Spinal cord (tissue), 10 donors: ENCODE data around the gene LSM14B. TPM values are rescaled to one million over a fixed set of nuclear protein-coding genes. Genes with fewer than 3 reads are reported as not detected.
A peak's percentile ranks its signal among the peaks of the same experiment; 100 is the strongest.
"Not testable (repeated sequence)": the region's sequence is repeated elsewhere in the genome, so short reads cannot be mapped to it uniquely, and the experiment has no call there.

Experiments used
- DNase-seq, 6 donors: peaks; one replicate each; pipeline versions ENCODE4 v3.0.0 to v3.0.0-alpha.2; 2013 to 2015; ENCODE audit warnings: low spot score in 6 of 6, low read depth in 4 of 6
- H3K27ac ChIP-seq: one replicate; pipeline ENCODE4 v1.5.1; 2013; ENCODE audit warnings: low read depth, low read length, control low read depth
- H3K27me3 ChIP-seq: one replicate; pipeline ENCODE4 v1.6.1; 2013; ENCODE audit warnings: low read length; ENCODE audit not compliant: control insufficient read depth, insufficient read depth
- H3K36me3 ChIP-seq: one replicate; pipeline ENCODE4 v1.6.1; 2013; ENCODE audit warnings: low read length; ENCODE audit not compliant: control insufficient read depth, insufficient read depth
- H3K4me1 ChIP-seq: one replicate; pipeline ENCODE4 v1.6.1; 2013; ENCODE audit warnings: low read length; ENCODE audit not compliant: control insufficient read depth, insufficient read depth
- H3K4me3 ChIP-seq: one replicate; pipeline ENCODE4 v1.5.1; 2013; ENCODE audit warnings: low read depth, low read length, control low read depth
- H3K9me3 ChIP-seq: one replicate; pipeline ENCODE4 v1.6.1; 2013; ENCODE audit warnings: low read length; ENCODE audit not compliant: control insufficient read depth, insufficient read depth
- WGBS: methylation state at CpG from one replicate; pipeline ENCODE4 v1.1.5; 2013; ENCODE audit warnings: missing lambda C conversion rate; ENCODE audit not compliant: insufficient coverage; 5-methylcytosine and 5-hydroxymethylcytosine counted together
- polyA plus RNA-seq, 2 donors: library from polyadenylated mRNA; unstranded; fragments of 120-200 nt; gene quantifications; one replicate each; pipeline ENCODE4 v1.2.1, GENCODE V29; 2013; ENCODE audit not compliant: insufficient read length in 2 of 2
- total RNA-seq, 2 donors: library from RNA; depleted of rRNA in 1 of 2; stranded (reverse); fragments of 120-200 nt in 1 of 2; fragments of >200 nt in 1 of 2; gene quantifications; one replicate each; pipeline versions ENCODE4 v1.2.3 to v1.2.4, GENCODE V29; 2013 to 2014
- donor health status: healthy.

Gene LSM14B
- total and polyA plus RNA-seq, 4 donors = 37.5 to 94.2 (median 72.1) TPM

GRCh38 chr20:62143957-62144825 lies 21.9 kb downstream of the LSM14B start:
- peak overlapping the region; percentile 65 for H3K4me3 ChIP-seq
- H3K27me3 ChIP-seq = no peaks in the 10 kb centered on the region
- under 1% methylated on average over 99 of the region's 104 CpGs for WGBS
- H3K9me3 ChIP-seq = no peaks in the 10 kb centered on the region
- peak in 2 of 6 donors; percentile 67 to 69 for DNase-seq
- H3K36me3 ChIP-seq = peaks cover 38% of the 10 kb centered on the region
- H3K4me1 ChIP-seq = peaks cover 41% of the 10 kb centered on the region
- H3K27ac ChIP-seq = peak overlapping the region; percentile 16

GRCh38 chr20:62145688-62146018 lies 23.4 kb downstream of the LSM14B start:
- 97% methylated on average over 5 of the region's 7 CpGs for WGBS
- Histone ChIP-seq H3K9me3 (no peaks in the 10 kb centered on the region), H3K4me3 (no peak overlapping the region), H3K36me3 (peaks cover 31% of the 10 kb centered on the region), H3K27me3 (no peaks in the 10 kb centered on the region), H3K27ac (no peak overlapping the region), H3K4me1 (peaks cover 54% of the 10 kb centered on the region)
- no peak for DNase-seq

GRCh38 chr20:62146019-62146755 lies 23.9 kb downstream of the LSM14B start:
- no peaks in the 10 kb centered on the region for H3K27me3 ChIP-seq
- 95% methylated on average over 17 of the region's 22 CpGs for WGBS
- DNase-seq = no peak

GRCh38 chr20:62147125-62147524 lies 24.9 kb downstream of the LSM14B start:
- no peaks in the 10 kb centered on the region for H3K27me3 ChIP-seq
- H3K4me3 ChIP-seq = no peak overlapping the region
- no peak for DNase-seq
- WGBS = 94% methylated on average over 6 of the region's 6 CpGs
- no peaks in the 10 kb centered on the region for H3K9me3 ChIP-seq
- H3K27ac ChIP-seq = no peak overlapping the region
- H3K36me3 ChIP-seq = peaks cover 36% of the 10 kb centered on the region
- H3K4me1 ChIP-seq = peaks cover 46% of the 10 kb centered on the region

More at GRCh38 chr20:62146019-62146755, 23.9 kb downstream of the LSM14B start:
- Histone ChIP-seq H3K4me1 (peaks cover 55% of the 10 kb centered on the region), H3K4me3 (no peak overlapping the region), H3K27ac (no peak overlapping the region), H3K36me3 (peaks cover 31% of the 10 kb centered on the region), H3K9me3 (no peaks in the 10 kb centered on the region)

GRCh38 chr20:62147528-62147927 lies 25.3 kb downstream of the LSM14B start:
- 97% methylated on average over 8 of the region's 9 CpGs for WGBS
- no peak for DNase-seq
- peaks cover 46% of the 10 kb centered on the region for H3K4me1 ChIP-seq
- H3K36me3 ChIP-seq = peaks cover 38% of the 10 kb centered on the region
- no peak overlapping the region for H3K27ac ChIP-seq
- no peaks in the 10 kb centered on the region for H3K9me3 ChIP-seq
- H3K4me3 ChIP-seq = no peak overlapping the region
- H3K27me3 ChIP-seq = no peaks in the 10 kb centered on the region

- H3K27me3 ChIP-seq, DNase-seq, H3K4me3 ChIP-seq, H3K9me3 ChIP-seq, H3K27ac ChIP-seq: not testable (repeated sequence)
- 100% methylated on average over 6 of the region's 10 CpGs for WGBS
- Histone ChIP-seq H3K36me3 (peaks cover 40% of the 10 kb centered on the region), H3K4me1 (peaks cover 46% of the 10 kb centered on the region)
Observed at GRCh38 chr20:62148383-62148782, 26.1 kb downstream of the LSM14B start.

GRCh38 chr20:62148908-62149314 lies 26.6 kb downstream of the LSM14B start:
- H3K4me1 ChIP-seq = peaks cover 46% of the 10 kb centered on the region
- no peaks in the 10 kb centered on the region for H3K9me3 ChIP-seq
- WGBS = 80% methylated on average over 16 of the region's 20 CpGs
- no peaks in the 10 kb centered on the region for H3K27me3 ChIP-seq
- H3K36me3 ChIP-seq = peaks cover 42% of the 10 kb centered on the region
- no peak overlapping the region for H3K4me3 ChIP-seq
- DNase-seq = no peak
- H3K27ac ChIP-seq = no peak overlapping the region

GRCh38 chr20:62149532-62150309 lies 27.4 kb downstream of the LSM14B start:
- Histone ChIP-seq H3K27me3 (no peaks in the 10 kb centered on the region), H3K27ac (no peak overlapping the region), H3K9me3 (no peaks in the 10 kb centered on the region), H3K4me1 (peaks cover 42% of the 10 kb centered on the region), H3K4me3 (no peak overlapping the region), H3K36me3 (peaks cover 50% of the 10 kb centered on the region)
- WGBS = 65% methylated on average over 24 of the region's 24 CpGs
- peak in 2 of 6 donors; percentile 40 to 42 for DNase-seq

GRCh38 chr20:62150310-62150575 lies 28.0 kb downstream of the LSM14B start:
- 95% methylated on average over 11 of the region's 11 CpGs for WGBS
- Histone ChIP-seq H3K4me3 (no peak overlapping the region), H3K4me1 (peaks cover 37% of the 10 kb centered on the region)

More at GRCh38 chr20:62150310-62150575, 28.0 kb downstream of the LSM14B start:
- Histone ChIP-seq H3K27me3 (no peaks in the 10 kb centered on the region), H3K9me3 (no peaks in the 10 kb centered on the region), H3K36me3 (peaks cover 52% of the 10 kb centered on the region), H3K27ac (no peak overlapping the region)
- no peak for DNase-seq
